Measurements from ENCODE around the gene ATOSA. TPM values are rescaled to one million over a fixed set of nuclear protein-coding genes. Genes with fewer than 3 reads are reported as not detected.

The ATOSA gene
- total RNA-seq, 2 experiments from 2014 or later: 29.2 to 30.5 TPM

- Mint-ChIP-seq H3K4me1 (ENCODE audit: low read depth) (no peaks in the 10 kb centered on the region), H3K27me3 (ENCODE audit: low read depth) (peaks cover 9% of the 10 kb centered on the region), H3K36me3 (ENCODE audit: low read depth) (no peaks in the 10 kb centered on the region), H3K9me3 (ENCODE audit: insufficient read depth) (no peaks in the 10 kb centered on the region), H3K27ac (no peak overlapping the region), H3K4me3 (no peak overlapping the region)
- DNase-seq (no peak), ATAC-seq (no peak)
- ChIA-PET CTCF (interaction anchor here (0.9 kb wide), 1 partner anchor 9 kb away, joined by 3 read pairs; no protein-coding TSS in a partner anchor), POLR2A (no interaction called here)
Measured at GRCh38 chr15:52710050-52710707, 31.0 kb upstream of the ATOSA start.

- H3K4me1 Mint-ChIP-seq (ENCODE audit: low read depth): no peaks in the 10 kb centered on the region
- H3K27me3 Mint-ChIP-seq (ENCODE audit: low read depth): peaks cover 11% of the 10 kb centered on the region
- H3K9me3 Mint-ChIP-seq (ENCODE audit: insufficient read depth): no peaks in the 10 kb centered on the region
- CTCF ChIA-PET: interaction anchor here (1.4 kb wide), 1 partner anchor 9 kb away, joined by 5 read pairs; no protein-coding TSS in a partner anchor
- no peak for ATAC-seq
- no peaks in the 10 kb centered on the region for H3K36me3 Mint-ChIP-seq (ENCODE audit: low read depth)
- no peak overlapping the region for H3K4me3 Mint-ChIP-seq
- POLR2A ChIA-PET: no interaction called here
- no peak overlapping the region for H3K27ac Mint-ChIP-seq
- DNase-seq: no peak
Measured at GRCh38 chr15:52709187-52709981, 30.2 kb upstream of the ATOSA start.

DNA sequence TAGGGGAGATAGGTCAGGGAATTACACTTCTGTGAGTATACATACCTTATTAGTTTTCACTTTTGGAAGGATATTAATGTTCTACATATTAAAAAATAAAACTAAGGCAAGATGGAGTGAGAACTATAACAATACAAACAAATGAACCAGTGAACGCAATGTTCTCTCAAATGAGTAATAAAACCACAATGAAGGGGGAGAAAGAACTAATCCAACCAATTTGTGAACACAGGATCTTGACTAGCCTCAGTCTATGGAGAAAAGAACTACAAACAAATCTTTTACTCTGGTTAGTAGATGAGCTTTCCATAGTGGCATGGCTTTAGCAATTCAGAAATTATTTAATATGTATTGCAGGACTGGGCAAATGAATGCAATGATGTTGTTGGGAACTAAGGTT, 26.9 kb upstream of the ATOSA start:
- no peaks in the 10 kb centered on the region for H3K9me3 Mint-ChIP-seq (ENCODE audit: insufficient read depth)
- ChIA-PET CTCF (no interaction called here), POLR2A (no interaction called here)
- DNase-seq: no peak
- no peak overlapping the region for H3K4me3 Mint-ChIP-seq
- H3K27ac Mint-ChIP-seq: no peak overlapping the region
- no peaks in the 10 kb centered on the region for H3K4me1 Mint-ChIP-seq (ENCODE audit: low read depth)
- peaks cover 9% of the 10 kb centered on the region for H3K27me3 Mint-ChIP-seq (ENCODE audit: low read depth)
- no peaks in the 10 kb centered on the region for H3K36me3 Mint-ChIP-seq (ENCODE audit: low read depth)
- ATAC-seq: no peak

- Mint-ChIP-seq H3K4me3 (no peak overlapping the region), H3K27me3 (ENCODE audit: low read depth) (peaks cover 9% of the 10 kb centered on the region), H3K9me3 (ENCODE audit: insufficient read depth) (no peaks in the 10 kb centered on the region), H3K27ac (no peak overlapping the region), H3K4me1 (ENCODE audit: low read depth) (no peaks in the 10 kb centered on the region), H3K36me3 (ENCODE audit: low read depth) (no peaks in the 10 kb centered on the region)
- POLR2A ChIA-PET: no interaction called here
- DNase-seq (no peak), ATAC-seq (no peak)
- CTCF ChIA-PET: no interaction called here
Measured at GRCh38 chr15:52702390-52702789, 23.2 kb upstream of the ATOSA start.

- Mint-ChIP-seq H3K4me1 (ENCODE audit: low read depth) (no peaks in the 10 kb centered on the region), H3K36me3 (ENCODE audit: low read depth) (no peaks in the 10 kb centered on the region), H3K9me3 (ENCODE audit: insufficient read depth) (no peaks in the 10 kb centered on the region), H3K4me3 (no peak overlapping the region), H3K27me3 (ENCODE audit: low read depth) (peaks cover 22% of the 10 kb centered on the region), H3K27ac (no peak overlapping the region)
- CTCF ChIA-PET: no interaction called here
- POLR2A ChIA-PET: no interaction called here
- ATAC-seq (no peak), DNase-seq (no peak)
Measured at GRCh38 chr15:52699457-52699856, 20.3 kb upstream of the ATOSA start.

DNA sequence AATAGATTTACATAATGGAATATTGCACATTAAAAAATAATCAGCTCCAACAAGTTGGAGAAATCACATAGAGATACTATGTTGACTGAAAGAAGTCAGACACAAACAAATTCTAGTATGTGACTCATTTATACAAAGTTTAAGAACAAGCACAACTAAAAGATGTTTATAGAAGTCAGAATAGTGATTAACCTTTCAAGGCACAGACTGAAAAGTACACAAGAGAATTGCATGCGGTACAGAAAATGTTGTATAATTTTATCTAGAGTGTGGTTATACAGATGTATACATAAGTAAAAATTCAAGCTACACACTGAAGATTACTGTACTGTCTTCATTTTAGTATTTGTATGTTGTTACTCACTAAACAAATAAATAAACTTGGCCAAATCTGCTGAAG, 19.3 kb upstream of the ATOSA start:
- Mint-ChIP-seq H3K4me3 (no peak overlapping the region), H3K36me3 (ENCODE audit: low read depth) (no peaks in the 10 kb centered on the region), H3K4me1 (ENCODE audit: low read depth) (no peaks in the 10 kb centered on the region), H3K9me3 (ENCODE audit: insufficient read depth) (no peaks in the 10 kb centered on the region), H3K27me3 (ENCODE audit: low read depth) (peaks cover 20% of the 10 kb centered on the region), H3K27ac (no peak overlapping the region)
- no peak for ATAC-seq
- ChIA-PET CTCF (no interaction called here), POLR2A (no interaction called here)
- no peak for DNase-seq

GRCh38 chr15:52697051-52697450, 17.9 kb upstream of the ATOSA start:
- Mint-ChIP-seq H3K36me3 (ENCODE audit: low read depth) (no peaks in the 10 kb centered on the region), H3K4me1 (ENCODE audit: low read depth) (no peaks in the 10 kb centered on the region), H3K27me3 (ENCODE audit: low read depth) (peaks cover 18% of the 10 kb centered on the region), H3K27ac (no peak overlapping the region), H3K9me3 (ENCODE audit: insufficient read depth) (no peaks in the 10 kb centered on the region), H3K4me3 (no peak overlapping the region)
- ChIA-PET CTCF (interaction anchor here (1.0 kb wide), 1 partner anchor 14 kb away, joined by 3 read pairs; no protein-coding TSS in a partner anchor), POLR2A (no interaction called here)
- DNase-seq: no peak
- ATAC-seq: no peak

GRCh38 chr15:52695154-52695553, 16.0 kb upstream of the ATOSA start:
- Mint-ChIP-seq H3K36me3 (ENCODE audit: low read depth) (no peaks in the 10 kb centered on the region), H3K4me1 (ENCODE audit: low read depth) (no peaks in the 10 kb centered on the region), H3K27ac (no peak overlapping the region), H3K4me3 (no peak overlapping the region), H3K27me3 (ENCODE audit: low read depth) (peaks cover 18% of the 10 kb centered on the region), H3K9me3 (ENCODE audit: insufficient read depth) (no peaks in the 10 kb centered on the region)
- POLR2A ChIA-PET: no interaction called here
- CTCF ChIA-PET: no interaction called here
- DNase-seq (no peak), ATAC-seq (no peak)

- H3K9me3 Mint-ChIP-seq (ENCODE audit: insufficient read depth): no peaks in the 10 kb centered on the region
- ChIA-PET CTCF (interaction anchor here (1.8 kb wide), 1 partner anchor 9 kb away, joined by 4 read pairs; no protein-coding TSS in a partner anchor), POLR2A (no interaction called here)
- H3K27ac Mint-ChIP-seq: no peak overlapping the region
- ATAC-seq (no peak), DNase-seq (no peak)
- no peaks in the 10 kb centered on the region for H3K36me3 Mint-ChIP-seq (ENCODE audit: low read depth)
- H3K4me1 Mint-ChIP-seq (ENCODE audit: low read depth): no peaks in the 10 kb centered on the region
- no peak overlapping the region for H3K4me3 Mint-ChIP-seq
- H3K27me3 Mint-ChIP-seq (ENCODE audit: low read depth): peaks cover 4% of the 10 kb centered on the region
Measured at GRCh38 chr15:52689562-52689961, 10.4 kb upstream of the ATOSA start.

DNA sequence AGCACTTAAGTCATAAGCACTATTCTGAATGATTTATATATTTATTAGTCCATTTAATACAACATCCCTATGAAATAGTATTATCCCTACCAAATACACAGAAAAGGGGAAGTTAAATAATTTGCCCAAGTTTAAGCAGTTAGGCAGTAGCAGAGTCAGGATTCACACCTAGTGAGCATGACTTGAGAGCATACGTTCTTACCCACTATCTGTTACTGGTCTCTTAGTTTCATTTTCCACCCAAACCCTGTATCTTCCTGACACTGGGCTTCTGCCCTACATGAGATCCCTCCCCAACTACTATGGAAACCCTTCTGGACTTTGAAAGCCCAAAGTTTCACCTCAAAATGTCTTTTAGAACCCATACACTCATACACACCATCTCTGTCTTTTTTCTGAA, 4.4 kb upstream of the ATOSA start:
- no peak for DNase-seq
- peaks cover 4% of the 10 kb centered on the region for H3K36me3 Mint-ChIP-seq (ENCODE audit: low read depth)
- CTCF ChIA-PET: interaction anchor here (0.9 to 2.5 kb wide), 7 partner anchors 13 to 427 kb away, joined by 3 to 10 read pairs (median 5); no protein-coding TSS in a partner anchor
- no peak for ATAC-seq
- H3K4me1 Mint-ChIP-seq (ENCODE audit: low read depth): peaks cover 27% of the 10 kb centered on the region
- POLR2A ChIA-PET: no interaction called here
- no peaks in the 10 kb centered on the region for H3K9me3 Mint-ChIP-seq (ENCODE audit: insufficient read depth)
- H3K4me3 Mint-ChIP-seq: no peak overlapping the region
- peak overlapping the region; percentile 72 for H3K27ac Mint-ChIP-seq
- peaks cover 2% of the 10 kb centered on the region for H3K27me3 Mint-ChIP-seq (ENCODE audit: low read depth)

DNA sequence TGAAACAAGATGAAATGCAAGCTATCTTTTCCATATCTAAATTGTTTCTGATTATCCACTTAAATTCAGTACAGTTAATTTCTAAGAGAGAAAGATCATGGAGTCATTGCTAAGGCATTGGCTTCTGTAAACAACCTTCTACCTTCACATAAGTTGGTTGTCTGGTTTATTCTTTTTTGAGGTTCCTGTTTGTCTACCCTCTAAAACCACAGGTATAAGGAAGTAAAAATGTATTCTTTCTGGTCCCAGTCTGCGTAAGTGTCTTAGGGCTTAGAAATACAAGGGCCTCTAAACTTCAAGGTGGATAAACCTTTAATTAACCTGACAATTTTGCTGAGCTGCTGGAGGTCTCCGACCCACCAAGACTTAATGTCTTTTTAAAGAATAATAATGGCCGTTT, 3.6 kb upstream of the ATOSA start:
- no peak for ATAC-seq
- ChIA-PET CTCF (interaction anchor here (0.9 to 2.5 kb wide), 5 partner anchors 14 to 350 kb away, joined by 3 to 10 read pairs (median 5); no protein-coding TSS in a partner anchor), POLR2A (interaction anchor here (1.0 kb wide), 1 partner anchor 421 kb away, joined by 3 read pairs; no protein-coding TSS in a partner anchor)
- DNase-seq: no peak
- H3K4me1 Mint-ChIP-seq (ENCODE audit: low read depth): peaks cover 27% of the 10 kb centered on the region
- no peak overlapping the region for H3K27ac Mint-ChIP-seq
- H3K36me3 Mint-ChIP-seq (ENCODE audit: low read depth): peaks cover 10% of the 10 kb centered on the region
- no peaks in the 10 kb centered on the region for H3K9me3 Mint-ChIP-seq (ENCODE audit: insufficient read depth)
- peaks cover 2% of the 10 kb centered on the region for H3K27me3 Mint-ChIP-seq (ENCODE audit: low read depth)
- H3K4me3 Mint-ChIP-seq: peak overlapping the region; percentile 15

DNA sequence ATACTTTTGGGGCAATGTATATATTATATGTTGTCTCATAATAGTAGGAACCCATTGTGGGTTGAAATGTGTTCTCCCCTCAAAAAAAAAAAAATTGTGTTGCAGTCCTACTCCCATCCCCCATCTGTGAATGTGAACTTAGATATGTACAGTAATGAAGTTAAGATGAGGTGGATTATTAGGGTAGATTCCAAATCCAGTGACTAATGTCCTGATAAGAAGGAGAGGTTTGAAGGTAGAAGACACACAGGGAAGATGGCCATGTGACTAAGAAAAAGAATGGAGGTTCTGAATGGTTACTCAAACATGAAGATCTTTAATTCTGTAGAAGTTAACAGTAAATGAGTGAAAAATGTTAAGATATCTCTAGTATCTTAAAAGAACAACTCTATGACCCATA, 3.0 kb upstream of the ATOSA start:
- Mint-ChIP-seq H3K9me3 (ENCODE audit: insufficient read depth) (no peaks in the 10 kb centered on the region), H3K27ac (no peak overlapping the region), H3K4me1 (ENCODE audit: low read depth) (peaks cover 29% of the 10 kb centered on the region), H3K27me3 (ENCODE audit: low read depth) (no peaks in the 10 kb centered on the region), H3K36me3 (ENCODE audit: low read depth) (peaks cover 12% of the 10 kb centered on the region), H3K4me3 (no peak overlapping the region)
- DNase-seq (no peak), ATAC-seq (no peak)
- POLR2A ChIA-PET: interaction anchor here (1.0 kb wide), 1 partner anchor 420 kb away, joined by 3 read pairs; no protein-coding TSS in a partner anchor
- CTCF ChIA-PET: interaction anchor here (1.5 to 2.5 kb wide), 4 partner anchors 14 to 350 kb away, joined by 3 to 10 read pairs (median 6); no protein-coding TSS in a partner anchor
